Liver (tissue), 5 donors: Measurements from ENCODE around the gene ALKBH1. TPM values are rescaled to one million over a fixed set of nuclear protein-coding genes. Genes with fewer than 3 reads are reported as not detected.

Source experiments
- polyA plus RNA-seq, 2 donors: library from polyadenylated mRNA; stranded (reverse) in 1 of 2; unstranded in 1 of 2; fragments of 200-250 nt in 1 of 2; fragments of >200 nt in 1 of 2; fragmentation: Nextera tagmentation in 1 of 2; extraction: Ambion mirVana in 1 of 2; gene quantifications; one replicate each; pipeline versions ENCODE4 v1.2.1 to v1.2.3, GENCODE V29; 2013 to 2015
- small RNA-seq: library from RNA; depleted of rRNA; stranded (forward); fragments of <200 nt; gene quantifications from one replicate; pipeline ENCODE3, GENCODE V24; 2014
- total RNA-seq, 2 donors: library from RNA; depleted of rRNA; stranded (reverse); fragments of >200 nt; gene quantifications; one replicate each; pipeline ENCODE4 v1.2.3, GENCODE V29; 2014
- donor health status: healthy.
- donor health status: healthy.
- donor health status: healthy.

ALKBH1 gene
- total and polyA plus RNA-seq, 4 donors, result 4.2 to 6.1 (median 5.0) TPM

Small RNAs within 50 kb of the gene (small RNA-seq; reads per million reads assigned to genes)
- gene COX6CP11, result not detected

Other genes starting within 250 kb of the ALKBH1 start
- 10 to 100 TPM; 45.8 to 80.7 TPM for gene AHSA1, start 249.9 kb downstream of the ALKBH1 start, total RNA-seq
- 10 to 100 TPM; 47.5 to 54.3 TPM for gene AHSA1, start 249.9 kb downstream of the ALKBH1 start, polyA plus RNA-seq
- not detected for gene ISM2, start 209.2 kb downstream of the ALKBH1 start, total RNA-seq
- not detected for gene ISM2, start 209.2 kb downstream of the ALKBH1 start, polyA plus RNA-seq
- 10 to 100 TPM; 15.1 to 19.2 TPM for gene SPTLC2, start 91.4 kb downstream of the ALKBH1 start, total RNA-seq
- 1 to 10 TPM; 3.9 to 4.6 TPM for gene SPTLC2, start 91.4 kb downstream of the ALKBH1 start, polyA plus RNA-seq
- gene SLIRP, start 80 bp upstream of the ALKBH1 start, total RNA-seq, result 10 to 100 TPM; 91.1 to 97.3 TPM
- 100 to 1,000 TPM; 145 to 294 TPM for gene SLIRP, start 80 bp upstream of the ALKBH1 start, polyA plus RNA-seq
- 10 to 100 TPM; 18.4 to 33.8 TPM for gene SNW1, start 53.1 kb upstream of the ALKBH1 start, total RNA-seq
- 10 to 100 TPM; 17.3 to 18.4 TPM for gene SNW1, start 53.1 kb upstream of the ALKBH1 start, polyA plus RNA-seq
- gene ADCK1, start 92.1 kb upstream of the ALKBH1 start, total RNA-seq, result 1 to 10 TPM; 4.0 to 4.9 TPM
- 1 to 10 TPM; 4.1 to 4.8 TPM for gene ADCK1, start 92.1 kb upstream of the ALKBH1 start, polyA plus RNA-seq